Measurements from ENCODE around the gene ERC1.

- TF ChIP-seq, protein P1, sequence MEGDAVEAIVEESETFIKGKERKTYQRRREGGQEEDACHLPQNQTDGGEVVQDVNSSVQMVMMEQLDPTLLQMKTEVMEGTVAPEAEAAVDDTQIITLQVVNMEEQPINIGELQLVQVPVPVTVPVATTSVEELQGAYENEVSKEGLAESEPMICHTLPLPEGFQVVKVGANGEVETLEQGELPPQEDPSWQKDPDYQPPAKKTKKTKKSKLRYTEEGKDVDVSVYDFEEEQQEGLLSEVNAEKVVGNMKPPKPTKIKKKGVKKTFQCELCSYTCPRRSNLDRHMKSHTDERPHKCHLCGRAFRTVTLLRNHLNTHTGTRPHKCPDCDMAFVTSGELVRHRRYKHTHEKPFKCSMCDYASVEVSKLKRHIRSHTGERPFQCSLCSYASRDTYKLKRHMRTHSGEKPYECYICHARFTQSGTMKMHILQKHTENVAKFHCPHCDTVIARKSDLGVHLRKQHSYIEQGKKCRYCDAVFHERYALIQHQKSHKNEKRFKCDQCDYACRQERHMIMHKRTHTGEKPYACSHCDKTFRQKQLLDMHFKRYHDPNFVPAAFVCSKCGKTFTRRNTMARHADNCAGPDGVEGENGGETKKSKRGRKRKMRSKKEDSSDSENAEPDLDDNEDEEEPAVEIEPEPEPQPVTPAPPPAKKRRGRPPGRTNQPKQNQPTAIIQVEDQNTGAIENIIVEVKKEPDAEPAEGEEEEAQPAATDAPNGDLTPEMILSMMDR (IDR thresholded peaks at IDR 0.05; ENCODE audit: low read depth, low read length): no peak
- TF ChIP-seq MAX (IDR thresholded peaks at IDR 0.05; ENCODE audit: low read depth, low read length): no peak
- TF ChIP-seq MYC (IDR thresholded peaks at IDR 0.05; ENCODE audit: low read depth, low read length): no peak
- no peak for TF ChIP-seq POLR2A (IDR thresholded peaks at IDR 0.05; ENCODE audit: extremely low read depth, insufficient read length)
Observed at GRCh38 chr12:988646-989045, 2.4 kb upstream of the ERC1 start.

Measured in NB4 (cell line).